Measurements from ENCODE around the gene AUH. TPM values are rescaled to one million over a fixed set of nuclear protein-coding genes. Genes with fewer than 3 reads are reported as not detected.

AUH gene
- total and polyA plus RNA-seq, 10 of the 15 experiments (the other 5 are each of a cell fraction or from before 2014, with no cell fraction given), result 1.7 to 7.3 (median 4.6) TPM

DNA sequence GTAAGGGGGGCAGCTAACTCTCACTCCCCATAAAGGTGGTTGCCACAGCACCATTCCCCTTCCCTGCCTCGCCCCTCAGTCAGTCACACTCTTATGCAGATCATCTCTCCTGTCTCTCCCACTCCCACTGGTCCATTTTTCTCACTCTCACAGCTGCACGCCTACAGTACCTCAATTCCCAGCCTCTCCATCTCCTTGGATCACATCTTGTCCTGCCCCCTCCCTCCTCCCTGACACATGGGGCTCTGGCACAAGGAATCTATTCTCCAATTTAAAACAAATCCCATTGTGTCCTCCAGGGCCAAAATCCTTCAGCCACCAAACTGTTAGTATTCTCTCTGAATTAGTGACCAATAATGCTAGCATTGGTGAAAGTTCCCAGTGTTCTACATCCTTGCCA lies 114.4 kb downstream of the AUH start:
- Histone ChIP-seq H3K9me3 (replicated peaks; ENCODE audit: control insufficient read depth, insufficient read depth, low read length) (no peaks in the 10 kb centered on the region), H3K27ac (ENCODE audit: control insufficient read depth, insufficient read depth) (no peak overlapping the region), H3K4me3 (no peak overlapping the region), H3K9ac (ENCODE audit: control insufficient read depth, insufficient read depth, low read length) (no peak overlapping the region), H3K4me2 (ENCODE audit: control insufficient read depth, insufficient read depth) (no peak overlapping the region), H4K20me1 (ENCODE audit: control insufficient read depth, insufficient read depth) (no peaks in the 10 kb centered on the region), H3K4me1 (ENCODE audit: control insufficient read depth, insufficient read depth, low read length) (no peaks in the 10 kb centered on the region), H3K79me2 (ENCODE audit: control insufficient read depth, insufficient read depth, low read length) (no peaks in the 10 kb centered on the region), H3K27me3 (replicated peaks in 1 of 2; ENCODE audit: control insufficient read depth in 2 of 2, insufficient read depth in 2 of 2, low read length in 1 of 2) (no peaks in the 10 kb centered on the region), H2AFZ (ENCODE audit: control insufficient read depth, low read depth, low read length) (no peak overlapping the region), H3K36me3 (ENCODE audit: control insufficient read depth in 2 of 2, insufficient read depth in 2 of 2, low read length in 1 of 2) (no peaks in the 10 kb centered on the region)
- no TSS peak for BruUV-seq (replicated peaks)
- no peak for DNase-seq (ENCODE audit: low read depth, low spot score)
- intact Hi-C loops (cut with micrococcal nuclease; ENCODE audit: unreplicated experiment) (no loop called here), in situ Hi-C loops (cut with MboI) (no loop called here)
- ChIA-PET SMC1A (ENCODE audit: uncharacterized antibody, unreplicated experiment) (no interaction called here), POLR2A (no interaction called here), CTCF (no interaction called here), RAD21 (ENCODE audit: unreplicated experiment) (no interaction called here)
- FAIRE-seq, result no peak
- ATAC-seq, result no peak
- TF ChIP-seq PML (IDR thresholded peaks at IDR 0.05; ENCODE audit: low read length) (no peak), MYC (IDR thresholded peaks at IDR 0.05; ENCODE audit: insufficient read depth, insufficient read length, insufficient replicate concordance, low read length, severe bottlenecking) (no peak), ZNF274 (IDR thresholded peaks at IDR 0.05; ENCODE audit: insufficient read depth, insufficient read length) (no peak), STAT1 (conservative IDR thresholded peaks at IDR 0.05) (no peak), ASH2L (IDR thresholded peaks at IDR 0.05; ENCODE audit: borderline replicate concordance, low read depth) (no peak)
- TF ChIP-seq, protein P1, sequence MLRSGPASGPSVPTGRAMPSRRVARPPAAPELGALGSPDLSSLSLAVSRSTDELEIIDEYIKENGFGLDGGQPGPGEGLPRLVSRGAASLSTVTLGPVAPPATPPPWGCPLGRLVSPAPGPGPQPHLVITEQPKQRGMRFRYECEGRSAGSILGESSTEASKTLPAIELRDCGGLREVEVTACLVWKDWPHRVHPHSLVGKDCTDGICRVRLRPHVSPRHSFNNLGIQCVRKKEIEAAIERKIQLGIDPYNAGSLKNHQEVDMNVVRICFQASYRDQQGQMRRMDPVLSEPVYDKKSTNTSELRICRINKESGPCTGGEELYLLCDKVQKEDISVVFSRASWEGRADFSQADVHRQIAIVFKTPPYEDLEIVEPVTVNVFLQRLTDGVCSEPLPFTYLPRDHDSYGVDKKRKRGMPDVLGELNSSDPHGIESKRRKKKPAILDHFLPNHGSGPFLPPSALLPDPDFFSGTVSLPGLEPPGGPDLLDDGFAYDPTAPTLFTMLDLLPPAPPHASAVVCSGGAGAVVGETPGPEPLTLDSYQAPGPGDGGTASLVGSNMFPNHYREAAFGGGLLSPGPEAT (IDR thresholded peaks at IDR 0.05; ENCODE audit: low read depth), result no peak
- TF ChIP-seq, protein P2, sequence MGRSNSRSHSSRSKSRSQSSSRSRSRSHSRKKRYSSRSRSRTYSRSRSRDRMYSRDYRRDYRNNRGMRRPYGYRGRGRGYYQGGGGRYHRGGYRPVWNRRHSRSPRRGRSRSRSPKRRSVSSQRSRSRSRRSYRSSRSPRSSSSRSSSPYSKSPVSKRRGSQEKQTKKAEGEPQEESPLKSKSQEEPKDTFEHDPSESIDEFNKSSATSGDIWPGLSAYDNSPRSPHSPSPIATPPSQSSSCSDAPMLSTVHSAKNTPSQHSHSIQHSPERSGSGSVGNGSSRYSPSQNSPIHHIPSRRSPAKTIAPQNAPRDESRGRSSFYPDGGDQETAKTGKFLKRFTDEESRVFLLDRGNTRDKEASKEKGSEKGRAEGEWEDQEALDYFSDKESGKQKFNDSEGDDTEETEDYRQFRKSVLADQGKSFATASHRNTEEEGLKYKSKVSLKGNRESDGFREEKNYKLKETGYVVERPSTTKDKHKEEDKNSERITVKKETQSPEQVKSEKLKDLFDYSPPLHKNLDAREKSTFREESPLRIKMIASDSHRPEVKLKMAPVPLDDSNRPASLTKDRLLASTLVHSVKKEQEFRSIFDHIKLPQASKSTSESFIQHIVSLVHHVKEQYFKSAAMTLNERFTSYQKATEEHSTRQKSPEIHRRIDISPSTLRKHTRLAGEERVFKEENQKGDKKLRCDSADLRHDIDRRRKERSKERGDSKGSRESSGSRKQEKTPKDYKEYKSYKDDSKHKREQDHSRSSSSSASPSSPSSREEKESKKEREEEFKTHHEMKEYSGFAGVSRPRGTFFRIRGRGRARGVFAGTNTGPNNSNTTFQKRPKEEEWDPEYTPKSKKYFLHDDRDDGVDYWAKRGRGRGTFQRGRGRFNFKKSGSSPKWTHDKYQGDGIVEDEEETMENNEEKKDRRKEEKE (IDR thresholded peaks at IDR 0.05), result no peak
- TF ChIP-seq, protein P3, sequence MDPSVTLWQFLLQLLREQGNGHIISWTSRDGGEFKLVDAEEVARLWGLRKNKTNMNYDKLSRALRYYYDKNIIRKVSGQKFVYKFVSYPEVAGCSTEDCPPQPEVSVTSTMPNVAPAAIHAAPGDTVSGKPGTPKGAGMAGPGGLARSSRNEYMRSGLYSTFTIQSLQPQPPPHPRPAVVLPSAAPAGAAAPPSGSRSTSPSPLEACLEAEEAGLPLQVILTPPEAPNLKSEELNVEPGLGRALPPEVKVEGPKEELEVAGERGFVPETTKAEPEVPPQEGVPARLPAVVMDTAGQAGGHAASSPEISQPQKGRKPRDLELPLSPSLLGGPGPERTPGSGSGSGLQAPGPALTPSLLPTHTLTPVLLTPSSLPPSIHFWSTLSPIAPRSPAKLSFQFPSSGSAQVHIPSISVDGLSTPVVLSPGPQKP (IDR thresholded peaks at IDR 0.05; ENCODE audit: low read depth, low read length), result no peak
- WGBS (ENCODE audit: insufficient coverage, insufficient replicate concordance, low lambda C conversion rate, missing lambda C conversion rate), result 42% methylated on average over 2 of the region's 2 CpGs
